Right lobe of liver (tissue), 6 donors: ENCODE measurements around the gene ELF1. TPM values are rescaled to one million over a fixed set of nuclear protein-coding genes. Genes with fewer than 3 reads are reported as not detected.
A peak's percentile ranks its signal among the peaks of the same experiment; 100 is the strongest.

Source experiments
- ATAC-seq, 4 donors: fragments of 200-7000 bp; cut with Tn5 transposase; one replicate each; pipeline ENCODE4 v1.9.1; 2020; ENCODE audit warnings: mild to moderate bottlenecking in 4 of 4, moderate library complexity in 4 of 4
- DNase-seq, 3 donors: peaks; one replicate each; pipeline ENCODE4 v3.0.0-alpha.2; 2020
- H3K27ac ChIP-seq, 3 donors: fragments of 200-600 bp; one replicate each; pipeline ENCODE4 v1.8.0; 2022
- H3K27me3 ChIP-seq, 2 donors: fragments of 200-600 bp; one replicate each; pipeline ENCODE4 v1.8.0; 2022
- H3K36me3 ChIP-seq, 4 donors: fragments of 200-600 bp; sonication (generic) in 1 of 4; one replicate each; pipeline versions ENCODE4 v1.5.1 to v1.8.0; 2017 to 2022; ENCODE audit warnings: control low read depth in 1 of 4
- H3K4me1 ChIP-seq, 4 donors: fragments of 200-600 bp; sonication (generic) in 1 of 4; one replicate each; pipeline versions ENCODE4 v1.5.1 to v1.8.0; 2017 to 2022; ENCODE audit warnings: control low read depth in 1 of 4
- H3K4me3 ChIP-seq, 3 donors: fragments of 200-600 bp; one replicate each; pipeline ENCODE4 v1.8.0; 2022
- H3K9me3 ChIP-seq, 4 donors: fragments of 200-600 bp; sonication (generic) in 1 of 4; one replicate each; pipeline versions ENCODE4 v1.5.1 to v1.8.0; 2017 to 2022; ENCODE audit warnings: control low read depth in 1 of 4
- CTCF ChIP-seq, 4 donors: fragments of 200-600 bp in 3 of 4; fragments of 450-650 bp in 1 of 4; IDR thresholded peaks; one replicate each; pipeline versions ENCODE4 v1.5.1 to v1.8.0; 2016 to 2022; ENCODE audit warnings: antibody characterized with exemption in 4 of 4, mild to moderate bottlenecking in 2 of 4
- POLR2A ChIP-seq: fragments of 450-650 bp; IDR thresholded peaks from one replicate; pipeline ENCODE4 v1.6.1; 2017; ENCODE audit warnings: antibody characterized with exemption, mild to moderate bottlenecking
- WGBS: methylation state at CpG from one replicate; pipeline ENCODE4 v1.1.6; 2018; ENCODE audit warnings: low coverage, low lambda C conversion rate; ENCODE audit not compliant: insufficient coverage; ENCODE audit errors: missing lambda C conversion rate; 5-methylcytosine and 5-hydroxymethylcytosine counted together
- intact Hi-C, 2 donors: fragments of 100-400 bp; cut with DNase I; formaldehyde crosslinking; loops; one replicate each; pipeline versions ENCODE4 v1.11.2 to v1.14.1; 2022
- total RNA-seq, 6 experiments: library from RNA; depleted of rRNA in 2 of 6; stranded (reverse); fragments of >200 nt in 2 of 6; fragmentation: NEBNext Ultra II Directional in 3 of 6; extraction: Animal tissue kit (Norgen Biotek cat#: 25700) in 3 of 6; gene quantifications; one replicate each; pipeline versions ENCODE4 v1.1.0 to v1.2.4, GENCODE V29; 2016 to 2023
- donor health status: DM: no; HTN: yes; CAD: no.
- donor health status: DM: no; HTN: no; CAD: no.
- donor health status: DM: no; HTN: no; CAD: no.
- donor health status: DM: no; HTN: yes; CAD: no.
- donor health status: DM: no; HTN: yes; CAD: no.

The ELF1 gene
- total RNA-seq, 6 experiments from 2014 or later: 24.1 to 35.4 (median 31.0) TPM

GRCh38 chr13:41061075-41061913 lies 42.2 kb upstream of the ELF1 start, which contains the start of gene WBP4:
Gene WBP4, plus strand, starts transcription at chr13:41061509. Its CDS starts 165 bp downstream, at chr13:41061674.
- WGBS: 1% methylated on average over 23 of the region's 71 CpGs
- H3K9me3 ChIP-seq: no peaks in the 10 kb centered on the region
- TF ChIP-seq CTCF (IDR thresholded peaks at IDR 0.05) (peak in 2 of 4 donors; percentile 13 to 16), POLR2A (peak; percentile 65)
- peaks cover 0 to 43% (median 15%) of the 10 kb centered on the region in 4 donors for H3K4me1 ChIP-seq
- DNase-seq (peak; percentile 94 to 97 (median 96)), ATAC-seq (peak; percentile 77 to 84 (median 80))
- H3K4me3 ChIP-seq: peak within 1 kb of the TSS; percentile 64 to 80 (median 78)
- peak within 1 kb of the TSS; percentile 89 to 99 (median 92) for H3K27ac ChIP-seq
- intact Hi-C loops: no loop called here
- peaks cover 0 to 12% (median under 1%) of the 10 kb centered on the region in 4 donors for H3K36me3 ChIP-seq
- H3K27me3 ChIP-seq: no peaks in the 10 kb centered on the region

- peaks cover 0 to 6% (median 0%) of the 10 kb centered on the region in 4 donors for H3K36me3 ChIP-seq
- H3K27ac ChIP-seq: peak overlapping the region; percentile 89 to 99 (median 92)
- ATAC-seq: peak; percentile 56 to 68 (median 62)
- H3K9me3 ChIP-seq: no peaks in the 10 kb centered on the region
- peaks cover 0 to 49% (median 15%) of the 10 kb centered on the region in 4 donors for H3K4me1 ChIP-seq
- TF ChIP-seq POLR2A: no peak
- TF ChIP-seq CTCF (IDR thresholded peaks at IDR 0.05): no peak
- 0% methylated on average over 5 of the region's 35 CpGs for WGBS
- intact Hi-C loops: no loop called here
- H3K27me3 ChIP-seq: no peaks in the 10 kb centered on the region
- peak in 2 of 3 donors; percentile 88 to 91 for DNase-seq
- peak overlapping the region; percentile 64 to 80 (median 78) for H3K4me3 ChIP-seq
Observed at GRCh38 chr13:41060724-41061074, 41.6 kb upstream of the ELF1 start.

GRCh38 chr13:41060082-41060723 lies 41.1 kb upstream of the ELF1 start:
- Histone ChIP-seq H3K27me3 (no peaks in the 10 kb centered on the region), H3K9me3 (no peaks in the 10 kb centered on the region), H3K27ac (peak overlapping the region; percentile 89 to 99 (median 92)), H3K4me3 (peak overlapping the region; percentile 64 to 80 (median 78)), H3K36me3 (peaks cover 0 to under 1% (median 0%) of the 10 kb centered on the region in 4 donors), H3K4me1 (peaks cover 0 to 54% (median 17%) of the 10 kb centered on the region in 4 donors)
- peak; percentile 65 for TF ChIP-seq POLR2A
- peak; percentile 19 to 43 (median 32) for TF ChIP-seq CTCF (IDR thresholded peaks at IDR 0.05)
- 0% methylated on average over 12 of the region's 57 CpGs for WGBS
- ATAC-seq (peak; percentile 72 to 80 (median 75)), DNase-seq (peak; percentile 94 to 96 (median 95))
- intact Hi-C loops: no loop called here

GRCh38 chr13:41059456-41060081 lies 40.5 kb upstream of the ELF1 start:
- DNase-seq (no peak), ATAC-seq (no peak)
- peak overlapping the region; percentile 64 to 80 (median 78) for H3K4me3 ChIP-seq
- intact Hi-C loops: no loop called here
- H3K36me3 ChIP-seq: no peaks in the 10 kb centered on the region
- peak overlapping the region; percentile 89 to 99 (median 92) for H3K27ac ChIP-seq
- no peaks in the 10 kb centered on the region for H3K27me3 ChIP-seq
- no peaks in the 10 kb centered on the region for H3K9me3 ChIP-seq
- H3K4me1 ChIP-seq: peaks cover 0 to 60% (median 18%) of the 10 kb centered on the region in 4 donors
- TF ChIP-seq CTCF (IDR thresholded peaks at IDR 0.05): no peak
- no peak for TF ChIP-seq POLR2A
- WGBS: under 1% methylated on average over 15 of the region's 15 CpGs
